GM21360 (cell line): ENCODE data around the gene POLR1H.
"Not testable (repeated sequence)": the region's sequence is repeated elsewhere in the genome, so short reads cannot be mapped to it uniquely, and the experiment has no call there.

Experiments used
- ATAC-seq: cut with Tn5 transposase; IDR thresholded peaks from one replicate; pipeline ENCODE4 v1.9.1; 2021; ENCODE audit warnings: mild to moderate bottlenecking, moderate library complexity; ENCODE audit not compliant: unreplicated experiment

Gene POLR1H, protein sequence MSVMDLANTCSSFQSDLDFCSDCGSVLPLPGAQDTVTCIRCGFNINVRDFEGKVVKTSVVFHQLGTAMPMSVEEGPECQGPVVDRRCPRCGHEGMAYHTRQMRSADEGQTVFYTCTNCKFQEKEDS

GRCh38 chr6:30061092-30061857 is at the start of gene POLR1H:
Gene POLR1H (plus strand): TSS chr6:30061265. CDS start chr6:30061525, 260 bp downstream.
- peak; percentile 88 for ATAC-seq

GRCh38 chr6:30013291-30013922 is 47.7 kb upstream of the POLR1H start:
- no peak for ATAC-seq

- no peak for ATAC-seq
Measured at GRCh38 chr6:30019819-30020218, 41.2 kb upstream of the POLR1H start.

DNA sequence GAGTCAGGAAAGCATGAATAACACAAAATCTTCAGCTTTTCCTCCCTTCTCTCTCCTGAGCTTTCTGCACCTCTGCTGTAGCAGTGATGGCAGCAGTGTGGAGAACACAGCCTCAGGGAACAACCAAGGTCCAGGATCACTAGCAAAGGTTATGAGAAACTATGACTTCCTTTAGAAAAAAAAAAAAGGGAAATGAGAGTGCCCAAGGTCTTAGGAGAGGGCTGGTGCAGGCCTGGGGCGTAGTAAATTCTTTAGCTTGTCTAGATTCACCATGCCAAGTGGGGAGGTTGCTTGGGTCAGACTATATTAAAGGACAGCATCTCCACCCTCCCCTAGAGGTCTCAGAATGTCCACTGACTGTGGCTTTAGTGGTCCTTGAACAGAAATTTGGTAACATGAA is 40.4 kb upstream of the POLR1H start:
- no peak for ATAC-seq

GRCh38 chr6:30022189-30022588 is 38.9 kb upstream of the POLR1H start:
- no peak for ATAC-seq

- ATAC-seq: not testable (repeated sequence)
Measured at GRCh38 chr6:30022712-30023111, 38.4 kb upstream of the POLR1H start.

- no peak for ATAC-seq
Measured at GRCh38 chr6:30025186-30025585, 35.9 kb upstream of the POLR1H start.

GRCh38 chr6:30029588-30029987 is 31.5 kb upstream of the POLR1H start:
- ATAC-seq: no peak

- ATAC-seq: no peak
Measured at GRCh38 chr6:30031381-30031780, 29.7 kb upstream of the POLR1H start.

- ATAC-seq: not testable (repeated sequence)
Measured at GRCh38 chr6:30033440-30033839, 27.6 kb upstream of the POLR1H start.

DNA sequence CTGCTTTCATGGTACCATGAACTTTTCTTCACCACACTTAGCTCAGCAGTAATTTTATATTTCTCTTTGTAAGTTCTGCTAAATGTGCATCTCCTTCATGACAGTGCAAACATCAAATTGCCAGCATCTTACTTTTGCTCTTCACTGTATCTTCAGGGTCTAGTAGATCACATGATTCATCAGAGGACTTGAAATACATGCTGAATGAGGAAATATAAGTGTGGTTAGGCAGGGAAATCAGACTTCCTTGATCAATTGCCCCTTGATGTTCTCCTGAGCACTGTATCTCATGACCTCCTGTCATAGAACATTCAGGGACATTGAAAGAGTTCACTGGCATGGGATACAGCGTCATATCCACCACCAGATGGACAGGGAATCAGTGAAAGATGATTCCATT is 25.3 kb upstream of the POLR1H start:
- ATAC-seq: no peak

DNA sequence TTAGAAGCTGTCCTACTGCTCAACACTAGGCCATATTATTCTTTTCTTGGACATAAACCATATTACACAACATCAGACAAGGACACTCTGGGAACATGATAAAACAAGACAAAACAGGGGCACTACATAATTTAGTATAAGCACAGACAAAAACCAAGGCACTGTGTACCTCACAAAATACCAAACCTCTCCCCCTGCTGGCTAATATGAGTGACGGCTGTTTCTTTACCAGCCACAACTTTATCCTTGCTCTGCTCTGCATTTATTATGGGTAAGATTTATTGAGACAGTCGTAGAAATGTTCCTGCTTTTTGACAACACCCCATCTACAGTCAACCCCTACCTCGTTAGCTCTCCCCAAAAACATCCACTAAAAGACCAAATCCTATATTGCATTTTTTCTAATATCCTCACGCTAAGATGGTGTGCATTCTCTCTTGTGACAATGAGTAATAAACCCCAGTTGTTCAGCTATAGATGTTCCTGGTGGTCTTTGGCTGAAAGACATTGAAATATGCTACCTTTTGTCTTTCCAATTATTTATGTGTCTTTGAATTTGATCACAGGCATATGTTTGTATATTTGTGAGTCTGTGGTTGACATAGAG is 23.8 kb upstream of the POLR1H start:
- ATAC-seq: no peak

DNA sequence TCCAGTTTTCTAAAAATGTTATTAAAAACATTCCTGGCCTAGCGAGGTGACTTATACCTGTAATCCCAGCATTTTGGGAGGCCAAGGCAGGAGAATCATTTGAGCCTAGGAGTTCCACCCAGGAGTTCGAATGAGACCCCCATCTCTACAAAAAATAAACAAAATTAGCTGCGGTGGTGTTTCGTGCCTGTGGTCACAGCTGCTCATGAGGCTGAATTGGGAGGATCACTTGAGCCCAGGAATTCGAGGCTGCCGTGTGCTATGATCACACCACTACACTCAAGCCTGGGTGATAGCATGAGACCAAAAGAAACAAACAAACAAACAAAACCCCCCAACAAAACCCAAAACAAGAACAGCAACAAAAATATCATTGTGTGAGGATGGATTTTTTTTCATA is 19.8 kb upstream of the POLR1H start:
- ATAC-seq: no peak

- no peak for ATAC-seq
Measured at GRCh38 chr6:30041821-30042220, 19.2 kb upstream of the POLR1H start.

DNA sequence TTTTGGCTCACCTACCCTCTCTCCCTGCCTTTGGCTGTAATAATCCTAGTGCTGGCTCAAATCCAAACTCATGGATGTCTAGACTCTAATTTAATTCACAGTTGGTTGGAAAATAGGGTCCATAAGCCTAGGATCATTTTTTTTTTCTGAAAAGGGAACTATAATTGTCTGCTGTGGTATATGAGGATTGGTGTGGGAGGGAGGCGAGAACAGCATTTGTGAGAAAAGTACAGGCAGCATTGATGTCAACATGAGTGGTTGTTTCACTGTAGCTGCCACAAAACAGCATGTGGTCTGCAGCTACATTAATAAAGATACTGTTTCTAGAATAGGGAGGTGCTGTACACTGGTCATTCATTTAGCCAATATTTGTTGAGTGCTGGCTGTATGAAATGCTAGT is 18.6 kb upstream of the POLR1H start:
- no peak for ATAC-seq

GRCh38 chr6:30042914-30043313 is 18.2 kb upstream of the POLR1H start:
- ATAC-seq: no peak

GRCh38 chr6:30043744-30044143 is 17.3 kb upstream of the POLR1H start:
- ATAC-seq: no peak

DNA sequence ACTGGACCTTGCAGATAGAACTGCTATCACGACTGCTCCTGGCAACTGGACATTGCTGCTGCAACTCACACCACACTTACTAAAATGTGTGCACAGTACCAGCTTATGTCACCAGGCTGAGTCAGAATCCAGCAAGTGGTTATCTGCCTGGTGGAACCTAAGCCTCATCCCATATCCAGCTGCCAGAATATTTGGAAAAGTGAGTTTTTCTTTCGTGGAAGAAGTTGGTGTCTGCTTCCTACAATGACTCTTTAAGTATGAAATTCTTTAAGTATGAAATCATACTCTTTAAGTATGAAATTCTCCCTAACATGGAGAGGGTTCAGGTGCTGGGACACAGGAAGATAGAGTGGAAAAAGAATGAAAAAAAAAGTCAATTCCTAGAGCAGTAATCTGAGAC is 16.4 kb upstream of the POLR1H start:
- ATAC-seq: no peak

GRCh38 chr6:30047220-30047619 is 13.8 kb upstream of the POLR1H start:
- ATAC-seq: no peak

DNA sequence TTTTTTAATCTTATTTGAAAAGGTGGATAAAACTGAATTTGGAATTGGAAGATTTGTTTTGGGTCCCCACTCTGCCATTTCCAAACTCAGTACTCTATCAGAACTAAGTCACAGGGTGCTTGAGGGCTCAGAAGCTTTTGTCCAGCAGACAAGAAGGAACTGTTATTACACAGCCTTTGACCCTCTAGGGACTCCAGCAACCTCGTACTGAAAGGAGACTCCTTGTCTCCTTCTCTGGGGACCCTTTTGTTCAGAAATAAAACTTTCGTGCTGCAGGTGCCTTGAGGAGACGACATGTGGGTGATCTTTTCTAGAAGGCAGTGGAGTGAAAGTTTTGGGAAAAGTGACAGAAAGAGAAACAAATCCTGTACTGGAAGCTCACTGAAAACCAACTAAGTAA is 7.4 kb upstream of the POLR1H start:
- no peak for ATAC-seq

GRCh38 chr6:30055513-30055912 is 5.6 kb upstream of the POLR1H start:
- no peak for ATAC-seq

DNA sequence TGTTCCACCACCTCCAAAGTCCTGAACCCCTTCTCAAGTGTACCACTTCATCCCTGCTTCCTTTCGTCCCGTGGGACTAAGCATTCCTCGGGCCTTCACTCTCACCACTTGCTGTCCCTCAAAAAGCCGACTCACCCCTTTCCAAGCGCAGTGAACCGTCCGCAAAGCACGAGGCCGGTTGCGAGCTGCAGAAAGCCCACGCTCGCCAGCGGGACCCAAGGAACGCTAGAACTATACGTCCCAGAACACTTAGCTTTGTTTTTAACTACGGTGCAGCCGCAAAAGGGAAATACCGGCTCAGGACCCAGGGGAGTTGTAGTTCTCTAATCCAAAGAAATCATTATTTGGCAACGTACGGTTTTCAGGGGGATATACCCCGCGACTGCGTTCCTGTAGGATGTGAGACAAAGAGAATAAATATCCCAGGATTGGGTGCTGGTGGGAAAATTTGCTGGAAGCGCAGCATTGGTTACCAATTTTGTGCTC is 416 bp upstream of the POLR1H start:
- ATAC-seq: no peak
